Activated CD8-positive, alpha-beta memory T cell treated with anti-CD3 and anti-CD28 coated beads for 24 hours (primary cell): ENCODE measurements around the gene TGM5.
"Not testable (repeated sequence)": the region's sequence is repeated elsewhere in the genome, so short reads cannot be mapped to it uniquely, and the experiment has no call there.

Experiments
- DNase-seq: peaks from one replicate; pipeline ENCODE4 v3.0.0-alpha.2; 2020

Gene TGM5

DNA sequence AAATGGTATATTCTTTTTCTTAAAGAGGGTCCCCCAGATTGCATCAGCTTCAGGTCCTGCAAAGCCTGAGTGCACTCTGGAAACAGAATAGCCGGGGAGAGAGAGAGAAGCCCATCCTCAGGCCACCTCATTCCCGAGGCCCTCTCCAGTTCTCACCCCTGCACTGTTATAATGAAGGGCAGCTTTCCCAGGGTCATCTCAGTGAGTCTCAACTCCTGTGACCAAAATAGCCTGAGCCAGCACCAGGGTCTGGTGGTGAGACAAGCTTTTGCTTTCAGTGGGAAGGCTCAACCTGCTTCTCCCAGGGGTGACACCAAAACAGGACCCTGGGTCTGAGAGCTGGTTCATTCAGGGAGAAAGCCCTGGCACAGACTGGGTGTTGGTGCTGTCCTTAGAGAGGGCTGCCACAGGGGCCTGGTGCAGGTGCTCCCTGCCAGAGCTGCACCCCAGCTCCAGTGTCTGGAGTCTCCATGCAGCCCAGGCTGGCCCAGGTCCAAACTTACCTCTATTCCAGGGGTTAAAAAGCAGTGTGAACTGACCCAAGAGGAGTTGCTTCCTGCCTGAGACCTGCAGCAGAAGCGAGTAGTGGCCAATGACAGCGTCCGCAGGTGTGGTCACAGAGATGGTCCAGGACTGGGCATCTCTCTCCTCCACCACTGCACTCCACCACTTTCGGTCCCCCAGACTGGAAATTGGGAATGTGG is 52.0 kb downstream of the TGM5 start:
- no peak for DNase-seq

DNA sequence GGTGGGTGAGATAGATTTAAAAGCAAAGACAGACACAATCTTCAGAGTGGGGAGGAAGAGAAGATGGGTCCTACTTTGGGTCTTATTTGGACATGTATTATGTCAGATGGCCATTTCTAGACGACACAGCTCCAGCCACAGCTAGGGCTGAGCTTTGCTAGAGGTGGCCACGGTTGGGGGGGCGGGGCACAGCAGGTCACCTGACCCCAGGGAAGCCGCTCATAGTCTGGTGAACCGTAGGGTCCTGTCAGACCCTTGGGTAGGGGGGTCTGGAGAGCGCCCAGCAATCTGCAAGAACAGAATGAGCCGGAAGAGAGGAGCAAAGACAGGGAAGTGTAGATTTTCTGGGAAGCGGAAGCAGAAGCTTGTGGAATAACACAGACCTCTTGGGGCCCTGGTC is 52.6 kb downstream of the TGM5 start:
- DNase-seq, result no peak

DNA sequence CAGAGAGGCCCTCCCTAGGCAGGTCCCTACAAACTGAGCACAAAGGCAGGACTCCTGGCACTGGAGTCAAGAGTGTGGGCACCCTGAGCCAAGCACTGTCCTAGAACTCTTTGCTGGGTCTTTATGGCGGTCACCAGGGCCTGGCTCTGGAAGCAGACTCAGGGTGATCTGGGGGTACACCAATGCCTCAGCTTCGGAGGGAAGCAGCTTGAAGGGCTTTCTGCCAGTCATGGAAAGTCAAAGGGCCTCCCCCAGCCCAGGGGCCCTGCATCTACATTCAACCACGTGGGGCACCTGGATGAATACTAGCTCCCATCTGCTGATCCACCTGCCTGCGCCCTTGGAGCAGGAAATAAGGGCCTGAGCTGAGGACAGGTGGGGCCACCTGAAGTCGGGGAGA is 53.3 kb downstream of the TGM5 start:
- no peak for DNase-seq

DNA sequence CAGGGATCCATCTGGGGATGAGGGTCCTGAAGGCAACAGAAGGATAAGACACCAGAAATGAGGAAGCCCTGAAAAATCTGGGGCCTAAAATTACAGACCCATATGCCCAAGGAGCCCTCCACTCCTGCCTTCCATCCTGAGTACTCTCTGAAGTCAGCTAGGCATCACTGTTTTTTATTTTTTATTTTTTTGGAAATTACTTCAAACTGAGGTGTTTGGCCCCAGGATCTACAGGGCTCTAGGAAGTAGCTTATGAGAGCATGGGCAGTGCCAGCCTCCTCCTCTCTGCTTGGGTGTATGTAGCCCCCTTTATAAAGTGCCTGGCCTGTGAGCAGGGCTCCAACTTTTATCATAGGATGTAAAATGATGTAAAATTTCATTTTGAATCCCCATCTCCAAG is 53.8 kb downstream of the TGM5 start:
- no peak for DNase-seq

DNA sequence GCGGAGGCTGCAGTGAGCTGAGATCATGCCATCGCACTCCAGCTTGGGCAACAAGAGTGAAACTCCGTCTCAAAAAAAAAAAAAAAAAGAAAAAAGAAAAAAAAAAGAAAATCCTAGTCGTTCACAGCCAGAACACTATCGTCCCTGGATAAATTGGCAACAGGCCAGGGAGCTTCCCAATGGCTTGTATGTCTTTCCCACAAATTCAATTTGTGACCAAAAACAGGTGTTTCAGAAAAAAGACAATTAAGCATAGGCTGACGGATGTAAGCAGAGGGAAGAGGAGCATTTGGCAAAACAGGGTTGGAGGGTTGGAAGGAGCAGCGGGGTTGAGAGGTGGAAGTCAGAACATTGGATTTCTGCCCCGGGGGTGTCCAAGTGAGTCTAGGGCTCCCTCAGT is 54.4 kb downstream of the TGM5 start:
- DNase-seq, result no peak

DNA sequence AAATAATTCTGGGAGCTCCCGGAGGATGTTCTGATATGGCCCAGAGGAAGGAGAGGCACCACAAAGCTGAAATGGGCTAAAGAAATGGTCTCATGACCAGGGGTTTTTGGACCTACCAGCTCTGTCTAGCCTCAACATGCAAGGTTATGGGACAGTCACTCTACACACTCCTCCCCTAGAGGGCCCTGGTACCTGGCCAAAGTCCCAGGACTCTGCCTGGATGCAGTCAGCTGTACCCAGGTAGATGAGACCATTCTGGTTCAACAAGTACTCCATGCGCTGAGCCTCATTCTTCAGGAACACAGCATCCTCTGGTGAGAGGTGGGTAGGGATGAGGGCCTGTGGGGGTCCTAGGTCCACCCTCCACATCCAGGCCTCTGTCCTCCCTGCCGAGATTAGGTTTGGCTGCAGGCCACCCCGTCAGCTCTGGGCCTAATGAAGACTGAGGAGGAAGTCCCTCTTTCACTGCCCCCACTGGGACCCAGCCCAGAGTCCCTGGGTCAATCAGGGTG is 55.4 kb downstream of the TGM5 start:
- peak; percentile 33 for DNase-seq

DNA sequence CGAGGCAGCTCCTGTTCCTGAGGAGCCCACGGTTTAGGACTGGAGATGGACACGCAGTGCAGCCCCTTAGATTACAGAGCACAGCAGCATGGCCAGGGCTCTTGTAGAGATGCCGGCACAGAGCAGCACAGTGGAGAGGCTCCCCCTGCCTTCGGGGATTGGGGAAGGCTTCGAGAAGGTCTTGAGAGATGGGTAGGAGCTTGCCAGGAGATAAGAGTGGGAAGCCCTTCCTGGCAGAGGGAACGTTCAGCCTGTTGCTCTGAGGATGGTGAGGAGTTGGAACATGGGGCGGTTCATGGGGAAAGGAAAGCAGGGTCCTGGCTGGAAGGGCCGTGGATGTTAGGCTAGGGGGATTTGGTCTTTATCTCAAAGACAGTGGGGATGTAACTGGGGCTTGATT is 55.9 kb downstream of the TGM5 start:
- no peak for DNase-seq

DNA sequence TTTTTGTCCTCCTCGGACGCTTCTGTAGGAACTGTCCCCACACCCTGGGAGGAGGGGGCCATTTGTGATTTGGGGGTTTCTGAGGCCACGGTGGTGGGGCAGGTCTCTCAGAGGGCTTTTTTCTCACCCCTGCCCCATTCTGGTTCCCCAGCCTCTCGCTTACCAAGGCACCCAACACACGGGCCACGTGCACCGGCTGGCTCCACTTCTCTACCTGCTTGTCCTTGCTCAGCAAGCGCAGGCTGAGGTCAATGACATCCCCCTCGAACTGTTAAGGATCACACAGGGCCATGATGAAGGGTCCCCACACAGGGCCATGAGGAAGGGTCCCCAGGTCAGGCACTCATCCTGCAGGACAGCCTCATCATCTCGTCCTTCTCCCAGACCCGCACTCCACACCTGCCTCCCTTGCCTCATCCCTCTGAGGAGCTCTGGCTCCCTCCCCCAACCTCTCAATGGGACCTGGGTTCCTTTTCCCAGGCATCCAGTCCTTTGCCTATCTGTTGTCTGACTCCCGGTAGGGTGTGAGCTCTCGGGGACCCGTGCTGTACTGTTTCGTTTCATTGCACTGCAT is 56.5 kb downstream of the TGM5 start:
- no peak for DNase-seq

DNA sequence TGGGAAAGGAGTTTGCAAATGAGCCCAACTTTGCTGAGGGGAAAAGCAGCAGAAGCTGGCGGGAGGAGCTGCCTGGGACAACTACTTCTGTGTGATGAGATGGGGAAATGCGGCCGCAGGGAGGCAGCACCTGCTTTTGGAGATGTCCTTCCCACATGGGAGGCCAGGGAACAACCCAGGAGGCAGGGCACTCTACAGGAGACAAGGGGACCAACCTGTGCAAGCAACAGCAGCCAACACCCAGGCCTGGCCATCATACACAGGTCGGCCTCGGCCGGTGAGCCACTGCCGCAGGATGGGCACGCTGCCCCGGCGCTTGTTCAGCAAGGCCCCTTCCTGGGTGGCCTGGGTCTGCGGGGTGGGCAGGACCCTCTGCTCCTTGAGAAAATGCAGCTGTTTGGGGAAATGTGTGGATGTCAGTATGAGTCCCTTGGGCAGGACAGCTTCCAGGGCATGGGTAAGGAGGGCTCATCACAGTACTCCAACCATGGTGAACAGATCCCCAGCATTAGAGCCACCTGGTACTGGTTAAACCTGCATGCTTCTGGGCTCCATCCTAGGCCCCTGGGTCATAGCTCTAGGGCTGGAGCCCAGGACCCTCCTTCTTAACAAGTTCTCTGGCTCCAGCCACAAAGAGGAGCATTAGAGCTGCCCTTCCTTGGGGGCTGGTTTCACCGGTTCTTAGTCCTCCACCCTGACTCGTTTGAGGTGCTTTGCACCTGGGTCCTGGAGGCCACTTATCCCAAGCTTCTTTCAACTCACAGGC is 57.5 kb downstream of the TGM5 start:
- DNase-seq, result no peak

DNA sequence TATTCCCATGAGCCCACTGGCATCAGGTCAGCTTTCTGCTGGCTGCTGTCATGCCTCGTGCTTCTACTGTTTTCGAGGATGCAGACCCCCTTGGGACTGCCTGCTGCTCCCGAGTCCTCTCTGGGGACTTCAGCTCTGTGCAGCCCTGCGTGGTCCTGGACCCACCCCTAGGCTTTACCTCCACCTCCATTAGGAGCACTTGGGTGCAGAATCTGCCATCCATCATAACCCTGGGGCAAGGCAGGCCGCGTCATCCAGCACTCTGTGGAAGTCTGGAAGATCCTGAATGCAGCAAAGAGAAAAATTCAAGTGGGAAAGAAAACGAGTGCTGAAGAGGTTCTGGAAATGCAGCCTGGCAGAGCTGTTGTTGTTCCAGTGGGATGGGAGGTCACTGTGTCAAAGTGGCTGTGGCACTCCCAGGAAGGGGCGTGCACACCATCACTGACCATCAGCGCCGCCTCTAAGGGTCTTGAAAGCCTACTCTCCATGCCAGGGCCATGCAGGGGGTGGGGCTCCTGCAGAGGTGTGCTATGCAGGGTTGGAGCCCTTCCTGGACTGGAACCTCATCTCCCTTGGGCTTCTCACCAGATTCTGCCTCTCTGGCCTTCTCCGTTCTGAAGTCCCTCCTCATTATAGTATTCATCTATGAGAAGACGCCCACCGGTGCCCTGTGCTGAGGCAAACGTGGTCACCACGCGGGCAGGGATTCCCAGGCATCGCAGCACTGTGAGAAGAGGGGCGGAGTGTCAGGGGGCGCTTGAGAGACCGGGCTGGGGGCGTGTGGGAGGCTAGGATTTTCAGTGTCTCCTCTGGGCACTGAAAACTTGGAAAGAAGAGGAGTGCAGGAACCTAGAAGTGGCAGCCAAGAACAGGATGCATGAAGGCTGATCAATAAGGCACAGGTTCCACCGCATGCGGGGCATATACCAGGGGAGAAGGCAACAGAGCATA is 58.4 kb downstream of the TGM5 start:
- DNase-seq, result no peak

DNA sequence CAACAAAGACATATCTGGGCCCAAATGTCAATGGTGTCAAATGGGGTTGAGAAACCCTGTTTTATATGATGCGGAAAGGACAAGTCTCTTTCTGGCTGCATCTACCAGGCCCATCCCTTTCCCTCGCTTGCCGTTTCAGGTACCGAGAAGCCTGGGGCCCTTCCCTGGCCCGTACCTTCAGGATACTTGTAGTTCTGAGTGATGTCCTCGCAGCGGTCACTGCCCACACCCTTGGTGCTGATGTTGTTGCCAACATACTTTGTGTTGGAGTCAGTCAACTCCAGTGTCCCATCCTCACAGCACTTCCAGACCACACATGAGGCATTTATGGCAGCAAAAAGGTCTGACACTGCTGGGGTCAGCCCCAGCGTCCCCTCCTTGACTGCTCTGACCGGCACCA is 59.7 kb downstream of the TGM5 start:
- no peak for DNase-seq

DNA sequence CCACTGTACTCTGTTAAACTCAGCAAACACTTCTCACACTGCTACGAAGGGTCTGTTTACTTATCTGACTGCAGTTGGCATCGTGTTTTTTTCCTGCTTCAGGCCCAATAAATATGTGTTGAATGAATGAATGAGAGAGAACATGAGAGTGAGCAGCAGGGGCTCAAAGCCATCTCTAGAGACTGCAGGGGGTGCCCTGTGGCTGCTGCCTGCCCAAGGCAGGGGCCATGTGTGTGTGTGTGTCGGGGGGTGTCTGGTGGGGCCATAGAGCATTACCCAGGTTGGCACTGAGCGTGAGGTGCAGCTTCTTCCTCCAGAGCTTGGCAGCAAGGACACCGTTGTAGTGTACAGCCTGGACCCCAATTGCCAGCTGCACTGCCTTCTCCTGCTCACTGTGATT is 60.7 kb downstream of the TGM5 start:
- DNase-seq, result no peak

DNA sequence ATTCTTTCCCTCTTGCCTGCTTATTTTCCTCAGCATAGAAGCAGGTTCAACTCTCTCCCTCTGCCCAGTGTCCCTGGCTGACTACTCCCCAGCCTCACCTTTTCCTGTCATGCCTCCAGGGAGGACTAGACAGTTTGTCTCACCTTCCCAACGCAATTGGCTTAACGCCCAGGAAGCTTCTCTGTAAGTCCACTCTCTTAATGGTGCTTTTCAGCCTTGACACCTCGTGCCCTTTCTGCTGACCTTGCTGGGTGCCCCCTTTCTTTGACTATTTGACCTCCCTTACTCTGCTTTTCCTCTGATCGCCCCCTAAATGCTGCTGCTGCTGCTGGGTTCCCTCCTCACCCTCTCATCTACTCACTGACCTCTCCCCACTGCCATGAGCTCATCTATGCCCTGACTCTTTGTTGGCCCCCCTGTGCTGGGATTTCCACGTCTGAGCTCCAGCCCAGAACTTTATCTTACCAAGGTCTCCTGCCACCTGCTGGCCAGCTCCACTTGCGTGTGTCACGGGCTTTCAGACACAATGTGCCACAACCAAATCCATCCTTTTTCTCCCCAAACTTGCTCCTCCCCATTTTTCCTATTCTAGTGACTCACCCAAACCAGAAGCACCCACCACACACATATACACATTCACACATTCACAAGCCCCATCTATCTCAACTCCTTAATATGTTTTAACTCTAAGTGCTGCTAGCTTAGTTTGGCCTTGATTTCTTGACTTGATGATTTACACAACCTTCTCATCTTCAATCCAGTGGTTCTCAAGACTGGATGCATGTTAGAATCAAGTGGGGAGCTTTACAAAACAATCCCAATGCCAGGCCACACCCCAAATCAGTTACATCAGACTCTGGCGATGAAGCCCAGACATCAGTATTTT is 62.5 kb downstream of the TGM5 start:
- peak; percentile 66 for DNase-seq

DNA sequence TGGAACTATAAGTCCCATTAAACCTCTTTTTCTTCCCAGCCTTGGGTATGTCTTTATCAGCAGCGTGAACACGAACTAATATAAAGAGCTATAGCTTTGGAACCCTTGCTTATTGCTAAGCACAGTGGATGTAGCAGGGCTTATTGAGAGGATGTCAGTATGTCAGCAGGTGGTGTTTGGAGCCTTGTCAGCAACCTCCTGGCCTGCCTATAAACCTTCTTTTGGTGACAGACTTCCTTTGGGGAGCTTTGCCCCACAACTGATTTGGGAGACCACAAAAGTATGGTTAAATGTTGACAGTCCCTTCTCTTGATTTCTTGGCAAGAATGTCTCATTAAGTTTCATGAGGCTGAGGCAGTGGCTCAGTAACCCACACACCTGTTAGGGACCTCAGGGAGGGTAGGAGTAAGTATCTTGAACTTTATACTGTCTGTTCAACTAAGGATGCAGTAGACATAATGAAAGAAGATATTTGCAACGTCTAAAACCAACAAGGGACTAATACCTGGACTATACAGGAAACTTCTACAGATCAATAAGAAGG is 66.7 kb downstream of the TGM5 start:
- no peak for DNase-seq

DNA sequence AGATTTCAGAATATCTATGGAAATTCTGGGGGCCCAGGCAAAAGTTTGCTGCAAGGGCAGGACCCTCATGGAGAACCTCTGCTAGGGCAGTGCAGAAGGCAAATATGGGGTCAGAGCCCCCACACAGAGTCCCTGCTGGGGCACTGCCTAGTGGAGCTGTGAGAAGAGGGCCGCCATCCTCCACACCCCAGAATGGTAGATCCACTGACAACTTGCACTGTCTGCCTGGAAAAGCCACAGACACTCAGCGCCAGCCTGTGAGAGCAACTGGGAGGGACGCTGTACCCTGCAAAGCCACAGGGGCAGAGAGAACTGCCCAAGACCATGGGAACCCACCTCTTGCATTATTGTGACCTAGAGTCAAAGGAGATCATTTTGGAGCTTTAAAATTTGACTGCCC is 67.7 kb downstream of the TGM5 start:
- DNase-seq, result no peak

DNA sequence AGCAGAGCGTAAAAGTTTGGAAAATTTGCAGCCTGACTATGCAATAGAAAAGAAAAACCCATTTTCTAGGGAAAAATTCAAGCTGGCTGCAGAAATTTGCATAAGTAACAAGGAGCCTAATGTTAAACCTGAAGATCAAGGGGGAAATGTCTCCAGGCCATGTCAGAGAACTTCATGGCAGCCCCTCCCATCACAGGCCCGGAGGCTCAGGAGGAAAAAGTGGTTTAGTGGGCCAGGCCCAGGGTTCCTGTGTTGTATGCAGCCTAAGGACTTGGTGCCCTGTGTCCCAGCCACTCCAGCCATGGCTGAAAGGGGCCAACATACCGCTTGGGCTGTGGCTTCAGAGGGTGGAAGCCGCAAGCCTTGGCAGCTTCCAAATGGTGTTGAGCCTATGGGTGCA is 68.2 kb downstream of the TGM5 start:
- DNase-seq, result not testable (repeated sequence)

DNA sequence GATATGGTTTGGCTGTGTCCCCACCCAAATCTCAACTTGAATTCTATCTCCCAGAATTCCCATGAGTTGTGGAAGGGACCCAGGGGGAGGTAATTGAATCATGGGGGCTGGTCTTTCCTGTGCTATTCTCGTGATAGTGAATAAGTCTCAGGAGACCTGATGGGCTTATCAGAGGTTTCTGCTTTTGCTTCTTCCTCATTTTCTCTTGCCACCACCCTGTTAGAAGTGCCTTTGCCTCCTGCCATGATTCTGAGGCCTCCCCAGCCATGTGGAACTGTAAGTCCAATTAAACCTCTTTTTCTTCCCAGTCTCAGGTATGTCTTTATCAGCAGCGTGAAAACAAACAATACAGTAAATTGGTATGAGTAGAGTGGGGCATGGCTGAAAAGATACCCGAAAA is 69.0 kb downstream of the TGM5 start:
- not testable (repeated sequence) for DNase-seq

DNA sequence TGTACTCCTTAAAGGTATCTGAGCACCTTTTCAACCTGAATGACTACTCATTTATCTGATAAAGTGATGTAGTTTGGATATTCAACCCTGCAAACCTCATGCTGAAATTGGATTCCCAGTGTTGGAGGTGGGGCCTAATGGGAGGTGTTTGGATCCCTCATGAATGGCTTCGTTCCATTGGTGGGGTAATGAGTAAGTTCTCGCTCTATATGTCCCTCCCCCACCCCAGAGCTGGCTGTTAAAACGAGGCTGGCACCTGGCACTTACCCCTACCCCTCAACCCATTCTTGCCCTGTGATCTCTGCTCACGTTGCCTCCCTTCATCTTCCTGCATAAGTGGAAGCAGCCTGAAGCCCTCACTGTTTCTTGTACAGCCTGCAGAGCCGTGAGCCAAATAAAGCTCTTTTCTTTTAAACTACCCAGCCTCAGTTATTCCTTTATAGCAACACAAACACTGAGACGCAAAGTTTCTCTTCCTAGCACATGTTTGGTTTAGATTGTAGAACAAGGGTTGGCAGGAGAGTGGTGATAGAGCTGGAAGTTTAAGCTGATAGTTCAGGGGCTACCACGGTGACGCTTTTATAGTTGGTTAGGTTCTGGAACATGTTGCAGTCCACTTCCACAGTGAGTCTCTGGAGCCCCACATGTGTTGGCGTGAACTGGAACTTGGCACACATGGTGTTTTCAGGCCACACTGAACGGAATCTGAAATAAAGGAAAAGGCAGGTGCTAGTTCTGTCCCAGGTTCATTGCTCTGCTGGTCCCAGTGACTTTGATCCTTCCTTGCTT is 69.8 kb downstream of the TGM5 start:
- DNase-seq, result no peak

DNA sequence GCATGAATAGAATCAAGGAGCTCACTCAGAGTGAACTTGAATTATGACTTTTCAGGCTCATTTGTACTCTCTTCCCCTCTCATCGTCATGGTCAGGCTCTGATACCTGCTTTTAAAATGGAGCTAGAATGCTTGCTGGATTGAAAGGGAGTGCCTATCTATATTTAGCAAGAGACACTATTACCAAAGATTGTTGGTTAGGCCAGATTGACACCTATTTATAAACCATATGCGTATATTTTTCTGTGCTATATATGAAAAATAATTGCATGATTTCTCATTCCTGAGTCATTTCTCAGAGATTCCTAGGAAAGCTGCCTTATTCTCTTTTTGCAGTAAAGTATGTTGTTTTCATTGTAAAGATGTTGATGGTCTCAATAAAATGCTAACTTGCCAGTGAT is 71.9 kb downstream of the TGM5 start:
- no peak for DNase-seq

DNA sequence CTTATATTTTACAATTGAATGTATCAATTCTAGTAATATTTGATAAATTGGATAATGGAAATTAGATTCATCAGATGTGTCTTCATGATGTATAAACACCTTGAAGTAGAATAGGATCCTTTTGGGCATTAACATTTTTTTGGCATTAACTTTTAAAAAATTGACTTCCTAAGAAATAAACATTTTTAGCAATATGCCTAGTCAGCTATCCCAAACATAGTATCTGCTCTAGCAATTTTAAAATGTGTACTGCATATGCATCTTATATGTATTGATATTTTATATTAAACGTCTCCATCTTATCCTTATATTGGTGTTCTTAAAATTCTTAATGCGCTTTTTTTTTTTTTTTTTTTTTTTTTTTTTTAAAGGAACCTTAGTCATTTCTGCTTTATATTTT is 73.0 kb downstream of the TGM5 start:
- no peak for DNase-seq

DNA sequence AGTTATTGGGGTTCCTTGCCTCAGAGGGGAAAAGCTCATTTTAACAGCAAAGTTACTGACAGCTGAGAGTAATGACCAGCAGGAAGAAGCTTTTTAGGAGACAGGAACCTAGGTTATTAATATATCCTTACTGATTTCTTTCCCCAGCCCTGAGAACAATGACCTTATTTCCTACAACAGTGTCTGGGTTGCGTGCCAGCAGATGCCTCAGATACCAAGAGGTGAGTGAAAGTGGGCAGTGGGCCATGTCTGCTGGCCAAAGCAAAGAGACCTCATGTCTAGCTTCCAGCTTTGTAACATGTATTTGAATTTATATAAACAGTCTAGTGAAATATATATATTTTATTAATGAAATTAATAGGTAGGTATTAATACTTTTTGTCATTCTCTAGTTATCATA is 76.5 kb downstream of the TGM5 start:
- DNase-seq, result no peak
